ENCODE measurements around the gene CABP4. TPM values are rescaled to one million over a fixed set of nuclear protein-coding genes. Genes with fewer than 3 reads are reported as not detected.
A peak's percentile ranks its signal among the peaks of the same experiment; 100 is the strongest.

Gene CABP4
- total RNA-seq, 1 donor from 2014 or later, result 1.4 TPM

- no peak for DNase-seq
- Histone ChIP-seq H3K4me3 (peak overlapping the region; percentile 97), H3K36me3 (peaks cover 12% of the 10 kb centered on the region), H3K27ac (replicated peaks) (peak overlapping the region; percentile 100), H3K27me3 (ENCODE audit: low read depth) (peaks cover 5% of the 10 kb centered on the region), H3K4me1 (peaks cover 58% of the 10 kb centered on the region), H3K9me3 (replicated peaks) (no peaks in the 10 kb centered on the region)
- intact Hi-C loops (cut with micrococcal nuclease), result loop anchor here (10.0 kb wide), 1 partner anchor 113 kb away; the partner anchor contains the start of gene RAD9A
- no peak for TF ChIP-seq CTCF (IDR thresholded peaks at IDR 0.05; ENCODE audit: borderline replicate concordance)
Observed at GRCh38 chr11:67507242-67507863, 52.2 kb downstream of the CABP4 start.

- peaks cover 8% of the 10 kb centered on the region for H3K36me3 ChIP-seq
- peak within 1 kb of the TSS; percentile 100 for H3K27ac ChIP-seq (replicated peaks)
- peak; percentile 100 for DNase-seq
- H3K4me1 ChIP-seq, result peaks cover 58% of the 10 kb centered on the region
- peak within 1 kb of the TSS; percentile 97 for H3K4me3 ChIP-seq
- intact Hi-C loops (cut with micrococcal nuclease), result loop anchor here (10.0 kb wide), 1 partner anchor 113 kb away; the partner anchor contains the start of gene RAD9A
- TF ChIP-seq CTCF (IDR thresholded peaks at IDR 0.05; ENCODE audit: borderline replicate concordance), result no peak
- H3K27me3 ChIP-seq (ENCODE audit: low read depth), result peaks cover 11% of the 10 kb centered on the region
- H3K9me3 ChIP-seq (replicated peaks), result no peaks in the 10 kb centered on the region
Observed at GRCh38 chr11:67507864-67508485, 52.8 kb downstream of the CABP4 start, which contains the start of gene CDK2AP2. CDK2AP2 (minus strand) TSS chr11:67508162; CDS start chr11:67508082, 80 bp downstream.

GRCh38 chr11:67508486-67509121 lies 53.5 kb downstream of the CABP4 start:
- peaks cover 52% of the 10 kb centered on the region for H3K4me1 ChIP-seq
- H3K36me3 ChIP-seq, result peaks cover 8% of the 10 kb centered on the region
- peak overlapping the region; percentile 100 for H3K27ac ChIP-seq (replicated peaks)
- no peaks in the 10 kb centered on the region for H3K9me3 ChIP-seq (replicated peaks)
- H3K27me3 ChIP-seq (ENCODE audit: low read depth), result peaks cover 17% of the 10 kb centered on the region
- DNase-seq, result peak; percentile 99
- no peak for TF ChIP-seq CTCF (IDR thresholded peaks at IDR 0.05; ENCODE audit: borderline replicate concordance)
- intact Hi-C loops (cut with micrococcal nuclease), result loop anchor here (10.0 kb wide), 1 partner anchor 114 kb away; the partner anchor contains the start of gene RAD9A
- peak overlapping the region; percentile 97 for H3K4me3 ChIP-seq

DNA sequence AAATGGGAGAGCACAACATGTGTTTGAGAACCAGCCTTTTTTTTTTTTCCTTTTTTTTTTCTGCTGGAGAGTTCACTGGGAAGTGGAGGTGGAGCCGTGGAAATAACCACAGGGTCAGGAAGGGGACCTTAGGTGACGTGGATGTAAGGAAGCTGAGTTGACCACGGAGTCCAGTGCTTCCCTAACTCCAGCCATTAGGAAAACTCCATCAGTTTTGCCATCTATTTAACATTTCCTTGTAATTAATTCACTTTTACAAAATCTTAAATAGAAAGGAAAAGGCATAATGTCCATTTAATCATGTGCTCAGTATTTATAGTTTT lies 54.8 kb downstream of the CABP4 start:
- no peak for TF ChIP-seq CTCF (IDR thresholded peaks at IDR 0.05; ENCODE audit: borderline replicate concordance)
- no peak for DNase-seq
- Histone ChIP-seq H3K4me3 (no peak overlapping the region), H3K4me1 (peaks cover 38% of the 10 kb centered on the region), H3K9me3 (replicated peaks) (no peaks in the 10 kb centered on the region), H3K27me3 (ENCODE audit: low read depth) (peaks cover 30% of the 10 kb centered on the region), H3K36me3 (peaks cover 8% of the 10 kb centered on the region), H3K27ac (replicated peaks) (no peak overlapping the region)
- intact Hi-C loops (cut with micrococcal nuclease), result no loop called here

Small RNA genes within 50 kb of the gene (microRNA-seq; reads per million reads assigned to microRNA genes)
- gene MIR6752, result not detected

Other genes starting within 250 kb of the CABP4 start
- 53.8 TPM for gene GRK2, start 188.9 kb upstream of the CABP4 start, total RNA-seq
- 11.8 TPM for gene ANKRD13D, start 166.1 kb upstream of the CABP4 start, total RNA-seq
- gene SSH3, start 151.8 kb upstream of the CABP4 start, total RNA-seq, result 14.9 TPM
- 47.0 TPM for gene POLD4, start 101.8 kb upstream of the CABP4 start, total RNA-seq
- 0.82 TPM for gene CLCF1, start 81.8 kb upstream of the CABP4 start, total RNA-seq
- 7.0 TPM for gene RAD9A, start 63.4 kb upstream of the CABP4 start, total RNA-seq
- 86.0 TPM for gene PPP1CA, start 53.5 kb upstream of the CABP4 start, total RNA-seq
- 1.0 TPM for gene TBC1D10C, start 51.3 kb upstream of the CABP4 start, total RNA-seq
- 14.5 TPM for gene CARNS1, start 39.7 kb upstream of the CABP4 start, total RNA-seq
- gene RPS6KB2, start 26.9 kb upstream of the CABP4 start, total RNA-seq, result 21.3 TPM
- gene PTPRCAP, start 17.7 kb upstream of the CABP4 start, total RNA-seq, result 0.60 TPM
- gene CORO1B, start 11.9 kb upstream of the CABP4 start, total RNA-seq, result 25.5 TPM
- not detected for gene GPR152, start 2.6 kb upstream of the CABP4 start, total RNA-seq
- 87.5 TPM for gene TMEM134, start 13.9 kb downstream of the CABP4 start, total RNA-seq
- gene AIP, start 27.7 kb downstream of the CABP4 start, total RNA-seq, result 55.3 TPM
- 36.6 TPM for gene PITPNM1, start 50.0 kb downstream of the CABP4 start, total RNA-seq
- gene CDK2AP2, start 52.8 kb downstream of the CABP4 start, total RNA-seq, result 66.1 TPM
- not detected for gene CABP2, start 68.1 kb downstream of the CABP4 start, total RNA-seq
- 313 TPM for gene GSTP1, start 128.5 kb downstream of the CABP4 start, total RNA-seq
- 640 TPM for gene NDUFV1, start 151.6 kb downstream of the CABP4 start, total RNA-seq
- gene NUDT8, start 174.6 kb downstream of the CABP4 start, total RNA-seq, result 102 TPM
- gene TBX10, start 184.4 kb downstream of the CABP4 start, total RNA-seq, result 0.14 TPM
- gene ACY3, start 195.4 kb downstream of the CABP4 start, total RNA-seq, result not detected
- not detected for gene ALDH3B2, start 219.3 kb downstream of the CABP4 start, total RNA-seq